A549 (cell line): ENCODE measurements around the gene SIK2.

ENCODE experiments used
- CEBPB ChIP-seq, 2 experiments: fragments of >200 bp in 1 of 2; sonication (Bioruptor Twin) in 1 of 2; formaldehyde crosslinking in 1 of 2; IDR thresholded peaks; 2 replicates each; pipeline ENCODE4 v1.6.1; 2012 to 2016
- CTCF ChIP-seq: fragments of >200 bp; sonication (Bioruptor Twin); formaldehyde crosslinking; IDR thresholded peaks from 3 replicates; pipeline ENCODE4 v1.5.1; 2016
- EP300 ChIP-seq, 2 experiments: fragments of >200 bp; sonication (Bioruptor Twin); formaldehyde crosslinking; IDR thresholded peaks; 2 replicates in 1 of 2; 3 replicates in 1 of 2; pipeline ENCODE4 v1.6.1; 2016 to 2017
- ESRRA ChIP-seq: fragments of 150-350 bp; IDR thresholded peaks from 2 replicates; pipeline ENCODE4 v1.6.1; 2014; ENCODE audit warnings: mild to moderate bottlenecking, low read length, borderline replicate concordance
- MAFK ChIP-seq: fragments of 450-650 bp; IDR thresholded peaks from 2 replicates; pipeline ENCODE4 v1.6.1; 2014; ENCODE audit not compliant: partially characterized antibody
- MAX ChIP-seq: IDR thresholded peaks from 2 replicates; pipeline ENCODE4 v1.6.1; 2012
- REST ChIP-seq: fragments of 200-600 bp; sonication (generic); IDR thresholded peaks from 2 replicates; pipeline ENCODE4 v1.6.1; 2016; ENCODE audit warnings: antibody characterized with exemption, mild to moderate bottlenecking, moderate library complexity
- SREBF2 ChIP-seq: fragments of 450-650 bp; IDR thresholded peaks from 2 replicates; pipeline ENCODE4 v1.6.1; 2014; ENCODE audit warnings: mild to moderate bottlenecking, moderate library complexity
- TF ChIP-seq, protein P1 (sequence below): fragments of 250-450 bp; sonication (Bioruptor Pico); IDR thresholded peaks from 2 replicates; pipeline ENCODE4 v1.5.0; 2021; ENCODE audit warnings: mild to moderate bottlenecking, moderate library complexity, borderline replicate concordance

- TF ChIP-seq CTCF (no peak), REST (no peak), EP300 (IDR thresholded peaks at IDR 0.05) (no peak), SREBF2 (no peak), MAX (no peak), CEBPB (IDR thresholded peaks at IDR 0.05) (no peak), MAFK (no peak), ESRRA (no peak)
- TF ChIP-seq, protein P1, sequence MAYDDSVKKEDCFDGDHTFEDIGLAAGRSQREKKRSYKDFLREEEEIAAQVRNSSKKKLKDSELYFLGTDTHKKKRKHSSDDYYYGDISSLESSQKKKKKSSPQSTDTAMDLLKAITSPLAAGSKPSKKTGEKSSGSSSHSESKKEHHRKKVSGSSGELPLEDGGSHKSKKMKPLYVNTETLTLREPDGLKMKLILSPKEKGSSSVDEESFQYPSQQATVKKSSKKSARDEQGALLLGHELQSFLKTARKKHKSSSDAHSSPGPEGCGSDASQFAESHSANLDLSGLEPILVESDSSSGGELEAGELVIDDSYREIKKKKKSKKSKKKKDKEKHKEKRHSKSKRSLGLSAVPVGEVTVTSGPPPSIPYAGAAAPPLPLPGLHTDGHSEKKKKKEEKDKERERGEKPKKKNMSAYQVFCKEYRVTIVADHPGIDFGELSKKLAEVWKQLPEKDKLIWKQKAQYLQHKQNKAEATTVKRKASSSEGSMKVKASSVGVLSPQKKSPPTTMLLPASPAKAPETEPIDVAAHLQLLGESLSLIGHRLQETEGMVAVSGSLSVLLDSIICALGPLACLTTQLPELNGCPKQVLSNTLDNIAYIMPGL = no peak
Measured at GRCh38 chr11:111694851-111695250, 92.6 kb downstream of the SIK2 start.
